Hepatocyte (in vitro differentiated cells): ENCODE results near the gene CTNNA2.

Source experiments
- CTCF ChIP-seq: fragments of 200-600 bp; sonication (generic); IDR thresholded peaks from 2 replicates; pipeline ENCODE4 v1.5.1; 2016; ENCODE audit warnings: antibody characterized with exemption, mild to moderate bottlenecking; ENCODE audit not compliant: poor library complexity
- EZH2phosphoT487 ChIP-seq: fragments of 200-600 bp; sonication (generic); IDR thresholded peaks from one replicate; pipeline ENCODE4 v1.6.1; 2018; ENCODE audit warnings: antibody characterized with exemption, mild to moderate bottlenecking, low read depth, moderate library complexity; ENCODE audit not compliant: unreplicated experiment, severe bottlenecking

- TF ChIP-seq CTCF (no peak), EZH2phosphoT487 (no peak)
These were observed 623.5 kb downstream of the CTNNA2 start for GRCh38 chr2:80136338-80136737.
